Gastrocnemius medialis (tissue), 4 donors: Measurements from ENCODE around the gene NELFA. TPM values are rescaled to one million over a fixed set of nuclear protein-coding genes. Genes with fewer than 3 reads are reported as not detected.

Experiments used
- ATAC-seq, 2 donors: fragments of 150-250 bp; one replicate each; pipeline ENCODE4 v1.9.1; 2016
- DNase-seq, 2 donors: peaks; one replicate each; pipeline ENCODE4 v3.0.0-alpha.2; 2019
- H3K27ac ChIP-seq, 4 donors: fragments of 200-600 bp; sonication (generic); 1 replicate in 1 of 4; 2 replicates in 3 of 4; pipeline ENCODE4 v1.5.1; 2016 to 2018; ENCODE audit warnings: mild to moderate bottlenecking in 2 of 4, moderate library complexity in 1 of 4
- H3K27me3 ChIP-seq, 3 donors: fragments of 200-600 bp; sonication (generic) in 2 of 3; 1 replicate in 1 of 3; 2 replicates in 2 of 3; pipeline versions ENCODE4 v1.5.1 to v1.6.0; 2016 to 2019; ENCODE audit warnings: mild to moderate bottlenecking in 1 of 3, moderate library complexity in 1 of 3
- H3K36me3 ChIP-seq, 2 donors: fragments of 200-600 bp; sonication (generic) in 1 of 2; one replicate each; pipeline ENCODE4 v1.5.1; 2017 to 2018
- H3K4me1 ChIP-seq, 2 donors: fragments of 200-600 bp; sonication (generic) in 1 of 2; one replicate each; pipeline ENCODE4 v1.5.1; 2016 to 2017; ENCODE audit warnings: mild to moderate bottlenecking in 2 of 2
- H3K4me3 ChIP-seq, 4 donors: fragments of 200-600 bp; sonication (generic) in 3 of 4; 1 replicate in 1 of 4; 2 replicates in 3 of 4; pipeline ENCODE4 v1.5.1; 2016 to 2019; ENCODE audit warnings: mild to moderate bottlenecking in 2 of 4
- H3K9me3 ChIP-seq, 3 donors: fragments of 200-600 bp; sonication (generic) in 2 of 3; 1 replicate in 1 of 3; 2 replicates in 2 of 3; pipeline ENCODE4 v1.5.1; 2016 to 2019
- POLR2A ChIP-seq, 2 donors: fragments of 450-650 bp; IDR thresholded peaks; one replicate each; pipeline ENCODE4 v1.6.1; 2017; ENCODE audit warnings: antibody characterized with exemption in 2 of 2, mild to moderate bottlenecking in 2 of 2, moderate library complexity in 2 of 2
- in situ Hi-C, 4 donors: fragments of 200-750 bp; cut with MboI; loops; one replicate each; pipeline versions ENCODE4 v1.15.0 to v1.8.0; 2017; ENCODE audit warnings: low sequenced_read_pairs in 4 of 4
- intact Hi-C: fragments of 100-400 bp; cut with DNase I; formaldehyde crosslinking; loops from one replicate; pipeline ENCODE4 v1.15.1; 2023; ENCODE audit warnings: low total_unique reads
- total RNA-seq, 4 donors: library from RNA; depleted of rRNA; stranded (reverse); fragments of >200 nt; gene quantifications; one replicate each; pipeline versions ENCODE4 v1.1.0 to v1.2.3, GENCODE V29; 2016
- TF ChIP-seq, protein P1 (sequence below), 5 experiments: fragments of 450-650 bp in 3 of 5; fragments of 200-600 bp in 2 of 5; sonication (generic) in 2 of 5; IDR thresholded peaks in 4 of 5; conservative IDR thresholded peaks in 1 of 5; 1 replicate in 4 of 5; 2 replicates in 1 of 5; pipeline ENCODE4 v1.5.1; 2016 to 2019; ENCODE audit warnings: antibody characterized with exemption in 5 of 5, mild to moderate bottlenecking in 3 of 5, moderate library complexity in 3 of 5

The NELFA gene
- total RNA-seq, 4 donors from 2014 or later: 8.1 to 21.1 (median 15.9) TPM

- Histone ChIP-seq H3K4me3 (peak overlapping the region in 1 of 4 donors; percentile 16), H3K4me1 (peaks cover 6 to 9% of the 10 kb centered on the region in 2 donors), H3K27ac (peak overlapping the region in 2 of 4 donors; percentile 38 to 52), H3K27me3 (no peaks in the 10 kb centered on the region), H3K9me3 (no peaks in the 10 kb centered on the region), H3K36me3 (peaks cover 0 to 25% of the 10 kb centered on the region in 2 donors)
- DNase-seq (peak in 1 of 2 donors; percentile 42), ATAC-seq (peak in 1 of 2 donors; percentile 58)
- intact Hi-C loops (no loop called here), in situ Hi-C loops (no loop called here)
- TF ChIP-seq, protein P1, sequence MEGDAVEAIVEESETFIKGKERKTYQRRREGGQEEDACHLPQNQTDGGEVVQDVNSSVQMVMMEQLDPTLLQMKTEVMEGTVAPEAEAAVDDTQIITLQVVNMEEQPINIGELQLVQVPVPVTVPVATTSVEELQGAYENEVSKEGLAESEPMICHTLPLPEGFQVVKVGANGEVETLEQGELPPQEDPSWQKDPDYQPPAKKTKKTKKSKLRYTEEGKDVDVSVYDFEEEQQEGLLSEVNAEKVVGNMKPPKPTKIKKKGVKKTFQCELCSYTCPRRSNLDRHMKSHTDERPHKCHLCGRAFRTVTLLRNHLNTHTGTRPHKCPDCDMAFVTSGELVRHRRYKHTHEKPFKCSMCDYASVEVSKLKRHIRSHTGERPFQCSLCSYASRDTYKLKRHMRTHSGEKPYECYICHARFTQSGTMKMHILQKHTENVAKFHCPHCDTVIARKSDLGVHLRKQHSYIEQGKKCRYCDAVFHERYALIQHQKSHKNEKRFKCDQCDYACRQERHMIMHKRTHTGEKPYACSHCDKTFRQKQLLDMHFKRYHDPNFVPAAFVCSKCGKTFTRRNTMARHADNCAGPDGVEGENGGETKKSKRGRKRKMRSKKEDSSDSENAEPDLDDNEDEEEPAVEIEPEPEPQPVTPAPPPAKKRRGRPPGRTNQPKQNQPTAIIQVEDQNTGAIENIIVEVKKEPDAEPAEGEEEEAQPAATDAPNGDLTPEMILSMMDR (IDR thresholded peaks at IDR 0.05 in 4 of 5, conservative IDR thresholded peaks at IDR 0.05 in 1 of 5): no peak
- TF ChIP-seq POLR2A (IDR thresholded peaks at IDR 0.05): no peak
These were observed 16.2 kb downstream of the NELFA start for GRCh38 chr4:1992468-1993168.

DNA sequence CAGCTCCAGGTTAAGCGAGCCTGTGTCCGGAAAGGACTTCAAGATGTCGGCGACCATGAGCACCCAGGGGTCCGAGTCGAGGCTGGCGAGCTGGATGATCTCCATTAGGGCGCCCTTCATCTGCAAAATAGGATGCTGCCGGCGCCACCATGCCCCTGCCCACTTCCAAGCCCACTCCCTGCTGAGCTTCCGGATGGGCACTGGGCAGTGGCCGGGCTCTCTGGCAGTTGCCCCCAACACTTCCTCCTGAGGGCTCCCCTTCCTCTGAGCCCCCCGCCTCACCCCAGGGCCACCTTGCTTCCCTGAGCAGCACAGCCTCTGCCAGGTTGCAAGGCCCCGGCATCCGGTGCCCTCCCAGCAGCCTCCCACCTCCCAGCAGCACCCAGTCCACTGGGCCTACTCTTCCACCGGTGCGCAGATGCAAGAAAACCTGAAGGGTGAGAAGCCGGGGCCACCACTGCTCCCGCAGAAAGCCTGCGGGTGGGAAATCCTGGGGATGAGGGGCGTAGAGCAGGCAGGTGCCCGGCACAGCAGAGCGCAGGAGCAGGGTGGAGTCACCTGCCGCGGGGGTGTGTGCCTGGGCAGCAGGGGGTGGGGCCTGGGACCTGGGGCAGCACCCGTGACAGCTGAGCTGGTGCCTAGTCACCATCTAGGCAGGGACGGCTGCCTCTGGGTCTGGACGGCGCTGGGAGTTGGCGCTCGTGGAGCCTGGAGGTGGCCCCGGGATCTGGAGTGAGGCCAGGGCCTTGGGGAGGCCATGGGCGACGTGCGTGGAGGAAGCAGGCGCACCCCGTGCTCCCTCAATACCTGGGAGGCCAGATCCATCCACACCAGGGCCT lies 17.0 kb downstream of the NELFA start:
- Histone ChIP-seq H3K4me1 (peaks cover 3 to 8% of the 10 kb centered on the region in 2 donors), H3K36me3 (peaks cover 0 to 33% of the 10 kb centered on the region in 2 donors), H3K4me3 (peak overlapping the region in 1 of 4 donors; percentile 16), H3K27ac (peak overlapping the region in 2 of 4 donors; percentile 38 to 52), H3K27me3 (no peaks in the 10 kb centered on the region), H3K9me3 (no peaks in the 10 kb centered on the region)
- intact Hi-C loops: no loop called here
- in situ Hi-C loops: no loop called here
- DNase-seq: peak in 1 of 2 donors; percentile 56
- no peak for TF ChIP-seq POLR2A (IDR thresholded peaks at IDR 0.05)
- TF ChIP-seq, protein P1 (IDR thresholded peaks at IDR 0.05 in 4 of 5, conservative IDR thresholded peaks at IDR 0.05 in 1 of 5): no peak
- peak in 1 of 2 donors; percentile 59 for ATAC-seq

- intact Hi-C loops: no loop called here
These were observed 17.7 kb downstream of the NELFA start for GRCh38 chr4:1991087-1991486.

GRCh38 chr4:1990676-1991075 lies 18.1 kb downstream of the NELFA start:
- Histone ChIP-seq H3K36me3 (peaks cover 0 to 45% of the 10 kb centered on the region in 2 donors), H3K9me3 (no peaks in the 10 kb centered on the region), H3K4me3 (no peak overlapping the region), H3K27me3 (no peaks in the 10 kb centered on the region), H3K27ac (no peak overlapping the region), H3K4me1 (no peaks in the 10 kb centered on the region)
- no peak for DNase-seq
- ATAC-seq: no peak
- in situ Hi-C loops: no loop called here
- intact Hi-C loops: no loop called here
- no peak for TF ChIP-seq POLR2A (IDR thresholded peaks at IDR 0.05)
- TF ChIP-seq, protein P1 (IDR thresholded peaks at IDR 0.05 in 4 of 5, conservative IDR thresholded peaks at IDR 0.05 in 1 of 5): no peak

More at GRCh38 chr4:1991087-1991486, 17.7 kb downstream of the NELFA start:
- Histone ChIP-seq H3K4me3 (no peak overlapping the region), H3K4me1 (peaks cover 0 to under 1% of the 10 kb centered on the region in 2 donors), H3K36me3 (peaks cover 0 to 41% of the 10 kb centered on the region in 2 donors), H3K9me3 (no peaks in the 10 kb centered on the region), H3K27me3 (no peaks in the 10 kb centered on the region), H3K27ac (no peak overlapping the region)
- DNase-seq (no peak), ATAC-seq (no peak)
- TF ChIP-seq POLR2A (IDR thresholded peaks at IDR 0.05): no peak
- TF ChIP-seq, protein P1 (IDR thresholded peaks at IDR 0.05 in 4 of 5, conservative IDR thresholded peaks at IDR 0.05 in 1 of 5): no peak
- in situ Hi-C loops: no loop called here
